IPS-NIHi11 (cell line): ENCODE data around the gene ANKFN1.
A peak's percentile ranks its signal among the peaks of the same experiment; 100 is the strongest.

Source experiments
- DNase-seq: peaks from one replicate; pipeline ENCODE4 v3.0.0; 2012; ENCODE audit warnings: mixed read lengths, low spot score

The ANKFN1 gene, protein sequence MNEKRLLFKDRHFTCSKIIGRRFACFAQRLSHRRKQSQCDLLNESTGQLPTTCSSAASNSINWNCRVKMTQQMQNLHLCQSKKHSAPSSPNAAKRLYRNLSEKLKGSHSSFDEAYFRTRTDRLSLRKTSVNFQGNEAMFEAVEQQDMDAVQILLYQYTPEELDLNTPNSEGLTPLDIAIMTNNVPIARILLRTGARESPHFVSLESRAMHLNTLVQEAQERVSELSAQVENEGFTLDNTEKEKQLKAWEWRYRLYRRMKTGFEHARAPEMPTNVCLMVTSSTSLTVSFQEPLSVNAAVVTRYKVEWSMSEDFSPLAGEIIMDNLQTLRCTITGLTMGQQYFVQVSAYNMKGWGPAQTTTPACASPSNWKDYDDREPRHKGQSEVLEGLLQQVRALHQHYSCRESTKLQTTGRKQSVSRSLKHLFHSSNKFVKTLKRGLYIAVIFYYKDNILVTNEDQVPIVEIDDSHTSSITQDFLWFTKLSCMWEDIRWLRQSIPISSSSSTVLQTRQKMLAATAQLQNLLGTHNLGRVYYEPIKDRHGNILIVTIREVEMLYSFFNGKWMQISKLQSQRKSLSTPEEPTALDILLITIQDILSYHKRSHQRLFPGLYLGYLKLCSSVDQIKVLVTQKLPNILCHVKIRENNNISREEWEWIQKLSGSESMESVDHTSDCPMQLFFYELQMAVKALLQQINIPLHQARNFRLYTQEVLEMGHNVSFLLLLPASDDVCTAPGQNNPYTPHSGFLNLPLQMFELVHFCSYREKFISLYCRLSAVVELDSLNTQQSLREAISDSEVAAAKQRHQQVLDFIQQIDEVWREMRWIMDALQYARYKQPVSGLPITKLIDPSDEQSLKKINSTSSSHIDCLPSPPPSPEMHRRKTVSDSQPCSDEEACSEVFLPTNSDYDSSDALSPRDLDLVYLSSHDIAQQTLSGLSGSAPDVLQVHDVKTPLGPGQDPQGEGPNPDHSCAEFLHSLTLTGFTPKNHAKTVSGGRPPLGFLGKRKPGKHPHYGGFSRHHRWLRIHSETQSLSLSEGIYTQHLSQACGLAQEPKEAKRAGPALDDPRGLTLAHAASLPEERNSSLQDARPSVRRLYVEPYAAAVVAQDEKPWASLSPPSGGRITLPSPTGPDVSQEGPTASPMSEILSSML

DNA sequence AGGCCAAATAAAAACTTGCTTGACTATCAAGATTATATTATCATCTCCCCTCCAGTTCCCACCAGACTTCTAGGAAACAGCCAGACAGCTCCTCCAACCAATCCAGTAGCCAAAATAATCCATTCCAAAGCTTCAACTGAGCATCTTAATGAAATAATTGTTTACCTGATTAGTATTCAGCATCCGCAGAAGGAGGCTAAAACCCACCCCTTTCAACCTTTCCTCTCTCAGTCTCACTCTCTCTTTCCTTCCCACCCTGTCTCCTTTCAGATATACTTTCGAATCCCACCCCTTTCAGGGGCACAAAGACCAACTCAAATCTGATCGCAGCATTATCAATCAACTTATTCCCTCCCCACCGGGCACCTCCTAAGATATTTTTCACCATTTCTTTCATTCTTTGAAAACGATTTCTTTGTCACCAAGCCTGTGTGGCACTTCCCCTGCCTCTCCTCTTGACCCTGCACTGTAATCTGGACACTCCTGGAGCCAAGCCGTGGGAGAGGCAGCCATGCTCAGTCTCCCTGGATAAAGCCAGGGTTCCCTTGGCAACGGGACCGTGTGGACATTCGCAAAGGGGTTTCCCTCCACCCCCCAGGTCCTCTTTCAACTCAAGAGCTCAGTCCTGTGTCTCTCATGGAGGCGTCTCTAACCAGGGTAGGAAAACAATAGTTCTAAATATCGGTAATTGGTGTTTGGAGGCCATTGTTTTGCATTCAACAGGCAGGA, at the start of gene ANKFN1:
TSS of gene ANKFN1 (plus strand) at position 602 of the 729 bp plus-strand sequence. CDS start 59,193 bp downstream, outside the sequence.
- no peak for DNase-seq

DNA sequence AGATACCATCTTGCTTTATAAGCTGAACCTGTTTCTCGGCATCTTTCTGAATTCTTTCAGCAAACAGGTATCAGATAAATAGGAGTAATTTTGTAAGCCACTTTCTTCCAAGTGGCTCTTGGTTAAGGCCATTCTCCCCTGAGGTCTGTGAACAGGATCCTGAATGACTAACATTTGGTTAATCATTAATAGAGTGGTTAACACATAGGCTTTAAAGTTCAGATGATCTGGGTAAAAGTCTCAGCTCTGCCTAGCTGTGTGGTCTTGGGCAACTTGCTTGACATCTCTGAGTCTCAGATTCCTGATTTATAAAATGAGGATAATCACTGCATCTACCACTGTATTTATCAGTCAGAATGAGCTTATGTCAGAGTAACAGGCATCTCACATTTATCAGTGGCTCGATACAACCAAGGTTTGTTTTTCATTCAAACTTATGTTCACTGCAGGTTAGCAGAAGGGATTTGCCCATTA, 44.4 kb upstream of the ANKFN1 start:
- no peak for DNase-seq

DNA sequence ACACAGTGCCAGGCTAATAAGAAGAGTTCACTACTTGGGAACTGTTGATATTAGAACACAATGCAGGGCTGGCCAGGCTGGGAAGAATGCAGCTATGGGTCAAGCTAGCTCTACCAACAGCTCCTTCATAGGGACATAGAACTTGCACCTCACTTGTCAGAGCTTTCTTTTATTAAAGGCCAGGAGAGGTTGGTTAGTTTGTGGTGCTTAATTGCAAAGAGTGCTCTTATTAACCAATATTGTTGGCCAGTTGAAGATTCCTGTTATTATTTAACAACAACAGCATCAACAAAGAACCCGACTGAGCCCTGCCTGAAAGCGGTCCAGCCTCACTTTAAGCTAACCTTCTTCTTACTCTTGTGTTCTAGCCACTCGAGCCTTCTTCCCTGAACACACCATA, 43.4 kb upstream of the ANKFN1 start:
- no peak for DNase-seq

DNA sequence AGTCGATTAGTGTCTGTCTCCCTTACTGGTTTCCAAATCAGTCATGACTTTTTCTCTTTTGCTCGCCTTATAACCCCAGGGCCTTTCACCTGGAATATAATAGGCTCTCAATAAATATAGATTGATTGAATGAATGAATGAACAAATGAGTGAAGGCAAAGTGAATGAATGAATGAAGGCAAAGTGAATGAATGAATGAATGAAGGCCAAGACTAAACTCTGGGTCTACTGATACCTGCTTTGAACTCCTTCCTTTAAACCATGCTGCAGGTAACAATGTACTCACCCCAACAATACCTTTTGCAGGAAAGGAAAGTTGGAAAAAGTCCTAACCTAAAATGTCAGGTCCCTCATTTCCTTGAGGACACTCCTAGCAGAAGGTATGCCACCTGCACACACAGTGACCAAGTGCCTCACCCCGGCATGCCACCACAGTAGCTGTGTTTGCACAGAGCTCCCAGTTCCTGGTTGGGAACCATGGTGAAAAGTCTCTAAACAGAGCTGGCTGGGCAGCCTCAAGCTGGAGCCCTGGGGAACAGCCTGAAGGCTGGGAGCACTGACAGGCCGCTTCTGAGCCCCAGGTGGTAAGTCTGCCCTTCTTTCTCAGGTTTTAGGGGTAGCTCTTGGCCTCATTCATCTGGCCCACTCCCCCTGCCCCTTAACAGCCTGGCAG, 42.7 kb upstream of the ANKFN1 start:
- no peak for DNase-seq

DNA sequence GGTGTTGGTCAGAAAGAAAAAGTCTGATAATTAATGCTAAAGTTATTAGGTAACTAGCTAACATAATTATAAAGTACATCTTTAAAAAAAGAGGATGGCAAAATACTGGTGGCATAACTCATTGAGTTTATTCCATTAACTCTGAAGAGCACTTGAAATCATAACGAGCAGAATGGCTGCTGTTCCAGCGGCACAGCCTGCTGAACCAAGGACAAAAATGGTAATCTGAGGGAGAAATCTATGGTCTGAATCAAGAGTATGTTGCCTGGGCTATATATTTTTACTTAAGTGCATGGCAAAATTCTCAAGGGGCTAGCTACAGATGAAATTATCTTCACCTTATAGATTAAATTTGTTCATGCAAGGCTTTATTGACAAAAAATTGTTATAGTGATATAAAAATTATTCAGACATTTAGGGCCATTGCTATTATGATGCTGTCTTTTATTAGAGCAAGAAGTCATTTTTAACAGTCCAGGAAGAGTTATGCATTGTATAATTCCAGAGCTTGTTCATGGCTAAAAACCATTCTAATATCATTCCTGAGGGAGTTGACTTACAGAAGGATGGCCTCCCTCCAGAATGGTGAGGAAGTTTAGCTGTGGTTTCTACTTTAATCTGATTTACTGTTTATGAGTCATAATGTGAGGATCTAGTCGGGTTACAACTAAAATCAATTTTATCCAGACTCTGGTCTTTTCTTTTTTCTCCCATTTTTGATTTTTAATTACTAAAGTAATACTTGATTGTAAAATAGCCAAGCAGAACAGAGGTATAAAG, 41.4 kb upstream of the ANKFN1 start:
- DNase-seq: no peak

DNA sequence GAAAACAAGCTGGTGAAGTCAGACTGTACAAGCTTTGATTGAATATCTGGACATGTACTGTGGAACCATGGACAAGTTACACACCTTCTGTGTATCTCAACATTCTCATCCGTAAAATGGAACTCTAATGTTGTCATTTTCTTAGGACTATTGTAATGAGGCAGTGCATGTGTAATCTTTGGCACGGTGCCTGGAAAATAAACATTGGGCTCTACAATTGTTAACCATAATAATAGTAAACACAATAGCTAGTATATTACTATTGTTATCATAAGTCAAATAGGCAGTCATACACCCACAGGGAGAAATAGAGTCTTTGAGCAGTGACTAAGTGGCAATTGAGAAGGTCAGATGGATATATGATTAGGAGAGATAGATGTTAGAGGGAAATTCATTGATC, 39.8 kb upstream of the ANKFN1 start:
- DNase-seq: no peak

DNA sequence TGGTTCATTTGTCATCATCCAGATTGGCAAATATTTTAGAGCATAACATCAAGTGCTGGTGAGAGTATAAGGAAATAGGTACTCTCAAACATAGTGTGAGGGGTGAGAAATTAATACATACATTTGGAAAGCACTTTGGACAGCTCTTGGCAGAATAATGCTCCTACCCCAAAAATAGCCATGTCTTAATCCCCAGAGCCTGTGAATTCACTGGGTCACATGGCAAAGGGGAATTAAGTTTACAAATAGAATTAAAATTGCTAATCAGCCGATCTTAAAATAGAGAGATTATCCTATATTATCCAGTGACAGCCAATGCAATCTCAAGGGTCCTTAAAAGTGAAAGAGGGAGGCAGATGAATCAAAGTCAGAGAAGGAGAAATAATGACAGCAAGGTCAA, 38.8 kb upstream of the ANKFN1 start:
- no peak for DNase-seq

DNA sequence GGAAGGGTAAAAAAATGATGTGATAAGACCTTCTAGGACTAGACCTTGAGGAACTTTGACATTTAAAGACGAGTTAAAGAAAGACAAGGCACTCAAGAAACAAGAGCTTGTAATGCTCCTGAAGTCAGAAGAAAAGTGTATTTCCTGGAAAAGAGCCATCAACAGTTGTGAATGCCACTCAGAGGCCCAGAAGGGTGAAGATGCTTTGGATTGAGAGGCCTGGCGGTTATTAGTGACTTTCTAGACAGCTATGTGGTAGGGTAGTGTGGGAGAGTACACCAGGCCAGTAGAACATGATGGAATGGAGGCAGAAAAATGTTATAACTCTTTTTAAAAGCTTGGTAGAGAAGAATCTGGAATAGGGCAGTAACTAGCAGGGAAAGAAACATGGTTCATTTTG, 34.1 kb upstream of the ANKFN1 start:
- DNase-seq: no peak

DNA sequence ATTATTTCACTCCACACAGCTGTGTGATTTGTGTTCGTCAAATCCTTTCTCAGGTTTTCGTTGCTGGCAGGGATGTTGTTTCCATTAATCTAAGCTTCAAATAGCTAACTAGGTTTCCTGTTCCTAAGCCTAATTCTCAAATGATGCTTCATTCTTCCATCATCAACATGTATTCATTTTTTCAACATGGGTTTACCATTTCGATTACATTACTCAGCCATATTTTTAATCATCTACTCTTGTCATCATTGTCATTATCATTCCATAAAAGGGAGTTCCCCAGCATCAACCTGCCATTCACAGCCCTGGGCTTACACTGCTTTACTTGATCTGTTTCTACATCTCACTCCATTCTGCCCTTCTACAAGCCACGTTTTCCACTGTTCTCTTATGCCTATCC, 33.3 kb upstream of the ANKFN1 start:
- no peak for DNase-seq

DNA sequence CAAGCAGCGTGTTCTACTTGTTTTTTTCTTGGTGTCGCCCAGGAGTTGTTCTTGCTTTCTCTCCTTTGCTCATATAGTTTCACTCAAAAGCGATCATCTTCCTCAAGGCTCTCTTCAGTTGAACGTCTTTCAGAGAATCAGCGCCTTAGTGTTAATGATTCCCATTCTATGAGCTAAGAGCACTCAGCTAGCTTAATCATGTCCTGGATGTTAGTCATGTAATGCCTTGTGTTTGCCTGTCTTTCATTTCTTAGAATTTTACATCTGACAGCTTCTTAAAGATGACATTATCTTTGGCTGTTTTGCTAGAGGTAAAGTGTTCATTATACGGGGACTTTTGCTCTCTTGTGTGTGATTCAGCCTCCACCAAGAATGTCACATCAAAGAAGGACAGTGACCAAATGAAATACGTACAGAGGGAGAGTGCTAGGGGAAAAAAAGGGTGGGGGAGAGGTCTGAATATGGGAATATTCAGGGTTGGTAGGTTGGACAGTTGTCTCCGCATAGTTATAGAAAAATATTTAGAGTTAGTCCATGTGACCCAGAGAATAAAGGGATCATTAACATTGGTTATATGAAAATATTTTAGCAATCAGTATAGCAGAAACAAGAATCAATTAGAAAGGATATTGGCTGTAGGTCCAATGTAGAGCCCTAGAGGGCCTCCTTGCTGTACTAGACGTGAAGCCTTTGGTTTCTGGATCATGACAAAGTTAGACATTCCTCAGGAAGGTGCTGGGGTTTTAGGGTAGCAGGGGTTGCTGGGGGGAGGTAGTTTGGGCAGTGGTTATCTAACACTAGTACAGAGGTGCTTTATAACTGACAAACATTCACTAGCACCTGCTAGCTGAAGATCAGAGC, 31.9 kb upstream of the ANKFN1 start:
- no peak for DNase-seq

DNA sequence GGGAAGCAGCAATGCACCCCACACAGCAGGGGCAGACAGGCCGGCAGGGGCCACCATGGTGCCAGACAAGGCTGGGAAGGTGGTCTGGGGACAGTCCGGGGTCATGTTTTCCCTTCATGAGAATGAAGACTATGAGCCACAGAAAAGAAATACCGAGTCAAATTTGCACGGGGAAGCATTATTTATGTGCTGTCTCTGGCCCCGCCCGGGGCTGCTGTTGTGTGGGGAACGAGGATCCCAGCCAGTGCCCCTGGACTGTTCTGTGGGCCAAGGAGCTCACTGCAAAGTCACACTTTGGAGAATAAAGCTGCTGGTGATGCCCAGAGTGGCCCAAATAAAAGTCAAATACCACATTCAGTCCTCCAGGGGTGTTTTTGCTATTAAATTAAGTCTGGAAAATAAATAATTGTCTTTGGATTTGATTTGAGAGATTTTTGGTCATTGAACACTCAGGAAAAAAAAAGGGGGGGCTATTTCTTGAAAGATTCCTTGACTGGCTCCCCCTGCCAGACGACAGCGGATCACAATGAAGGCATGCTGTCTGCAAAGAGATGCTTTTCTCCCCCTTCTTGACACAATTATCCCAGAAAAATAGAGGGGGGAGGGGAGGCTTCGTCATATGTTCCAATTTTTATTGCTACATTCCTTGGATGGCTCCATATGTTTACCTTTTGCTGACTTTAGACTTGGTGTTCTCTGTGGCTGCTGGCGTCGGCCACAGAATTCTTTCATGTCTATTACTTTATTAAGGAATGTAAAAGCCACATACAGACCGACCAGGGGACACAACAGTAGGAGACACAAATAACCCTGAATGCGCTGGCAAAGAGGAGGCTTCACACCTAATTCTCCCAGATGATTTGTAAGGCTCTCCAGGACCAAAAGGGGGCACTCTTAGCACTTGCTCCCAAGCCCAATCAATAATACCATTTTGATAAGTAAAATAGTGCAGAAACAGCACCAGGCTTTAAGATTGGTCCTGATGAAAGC, 27.1 kb upstream of the ANKFN1 start:
- DNase-seq: peak; percentile 37

DNA sequence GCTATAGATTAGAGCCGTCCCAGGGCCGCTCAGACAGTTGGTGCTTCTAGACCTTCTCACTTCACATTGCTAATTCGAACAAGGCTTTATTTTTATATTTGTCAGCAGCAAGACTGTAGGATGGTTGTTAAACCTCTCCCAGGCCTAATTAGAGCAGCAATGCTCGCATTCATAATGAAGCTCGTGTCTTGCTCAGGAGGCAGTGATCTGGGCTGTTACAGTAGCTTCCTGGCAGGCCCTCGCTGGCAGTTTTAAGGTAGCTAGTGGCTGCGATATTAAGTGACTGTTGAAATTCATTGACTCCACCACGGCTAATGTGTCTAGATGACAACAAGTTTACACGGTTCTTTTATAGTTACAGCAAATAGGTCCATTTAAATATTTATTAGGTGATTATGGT, 23.2 kb upstream of the ANKFN1 start:
- DNase-seq: no peak

DNA sequence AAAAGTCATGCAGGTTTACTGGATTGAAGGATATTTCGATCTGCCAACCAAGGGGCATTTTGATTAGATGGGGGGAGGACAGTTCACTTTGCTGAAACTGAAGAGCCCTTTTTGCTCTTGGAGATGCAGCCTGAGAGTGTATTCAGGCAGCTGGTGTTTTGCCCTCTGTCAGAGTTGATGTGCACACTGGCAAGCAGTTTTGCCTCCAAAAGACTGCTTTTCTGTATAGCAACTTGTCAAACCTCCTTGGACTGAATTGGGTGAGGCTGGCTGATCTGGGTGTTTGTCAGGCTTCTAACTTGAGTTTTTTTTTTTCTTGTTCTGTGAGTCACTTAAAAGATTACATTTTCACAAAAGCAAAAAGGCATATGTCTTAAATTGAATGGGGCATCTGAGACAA, 22.6 kb upstream of the ANKFN1 start:
- DNase-seq: no peak

DNA sequence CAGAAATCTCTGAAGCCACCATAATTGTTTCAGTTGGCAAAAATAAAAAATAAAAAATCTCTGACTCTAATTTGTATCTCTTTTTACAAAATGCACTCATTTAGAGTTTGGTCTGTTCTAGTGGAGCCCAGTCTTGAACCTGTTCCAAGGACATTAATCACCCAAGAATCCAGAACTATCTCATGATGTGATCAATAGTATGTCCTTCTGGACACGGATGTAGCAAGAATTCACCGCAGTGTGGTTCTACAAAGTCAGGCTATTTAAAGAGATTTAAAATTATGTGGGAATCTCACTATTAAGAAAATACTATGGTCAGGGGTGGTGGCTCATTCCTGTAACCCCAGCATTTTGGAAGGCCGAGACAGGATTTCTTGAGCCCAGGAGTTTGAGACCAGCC, 21.8 kb upstream of the ANKFN1 start:
- no peak for DNase-seq

DNA sequence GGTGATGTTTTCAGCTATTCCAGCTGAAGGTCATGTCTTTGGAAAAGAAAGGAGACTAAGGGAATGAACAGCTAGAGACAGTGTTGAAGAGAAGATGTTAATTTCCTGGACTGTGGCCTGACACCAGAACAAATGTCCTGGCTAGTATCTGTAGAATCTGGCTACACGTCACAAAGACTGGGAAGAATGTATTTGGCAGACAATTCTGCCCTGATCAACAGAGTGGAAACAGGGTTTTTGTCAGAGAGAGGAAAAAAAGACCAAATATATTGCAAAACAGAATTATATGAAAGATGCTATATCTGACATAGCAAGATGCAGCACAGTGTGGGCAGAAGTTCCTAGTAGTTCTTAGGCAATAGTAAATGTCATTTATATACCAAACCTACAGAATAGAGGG, 17.0 kb upstream of the ANKFN1 start:
- DNase-seq: no peak

DNA sequence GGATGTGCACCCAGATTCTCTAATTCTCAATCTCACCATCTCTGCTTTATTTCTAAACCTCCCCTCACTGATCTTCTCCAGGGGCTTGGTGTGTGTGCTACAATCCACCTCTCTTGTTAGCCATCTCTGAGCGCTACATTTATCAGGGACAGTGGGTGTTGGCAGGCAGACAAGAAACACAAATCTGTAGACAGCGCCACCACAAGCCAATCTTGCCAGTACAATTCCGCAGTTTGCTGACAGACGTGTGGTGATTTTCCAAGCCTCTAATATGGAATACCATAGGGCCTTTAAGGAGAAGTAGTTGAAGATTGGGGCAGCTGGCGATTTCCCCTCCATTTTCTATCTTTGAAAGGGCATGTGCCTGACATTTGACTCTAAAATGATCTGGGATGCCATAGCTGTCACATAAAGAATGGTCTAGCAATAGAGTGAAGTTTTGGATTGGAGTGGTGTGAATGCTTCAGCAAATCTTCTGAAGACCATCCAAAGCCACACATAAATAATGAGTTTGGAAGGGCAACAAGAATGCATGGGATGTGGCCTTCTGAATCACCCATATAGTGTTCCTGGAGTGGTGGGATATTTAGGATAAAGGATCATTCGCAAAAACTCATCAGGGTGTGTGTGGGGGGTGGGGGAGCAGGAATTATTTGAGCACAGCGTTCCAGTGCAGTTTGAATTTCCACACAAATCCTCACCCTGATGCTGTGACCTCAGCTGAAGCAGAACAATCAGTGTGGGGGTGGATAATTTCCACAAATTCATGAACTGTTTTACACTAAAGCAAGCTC, 12.0 kb upstream of the ANKFN1 start:
- DNase-seq: no peak

DNA sequence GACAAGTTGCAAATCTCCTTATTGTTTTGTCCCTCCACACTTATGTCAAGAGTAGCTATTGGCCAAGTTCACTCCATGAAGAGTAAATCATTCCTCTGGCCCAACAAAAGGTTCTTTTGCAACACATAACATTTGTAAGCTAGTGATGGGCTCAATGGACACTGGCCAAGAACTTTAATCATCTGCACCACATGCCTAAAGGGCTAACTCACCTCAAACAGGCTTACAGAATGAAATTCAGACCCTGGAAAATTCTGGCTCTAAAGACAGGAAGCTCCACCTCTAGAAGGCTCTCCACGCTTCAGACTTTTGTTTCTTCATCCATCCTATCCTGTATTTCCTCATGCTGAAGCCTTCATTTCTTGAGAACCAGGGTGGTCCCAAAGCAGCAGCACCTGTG, 10.9 kb upstream of the ANKFN1 start:
- no peak for DNase-seq
